Liver (tissue), 9 donors: Measurements from ENCODE around the gene MTHFD1L. TPM values are rescaled to one million over a fixed set of nuclear protein-coding genes. Genes with fewer than 3 reads are reported as not detected.
A peak's percentile ranks its signal among the peaks of the same experiment; 100 is the strongest.

ENCODE experiments used
- DNase-seq: peaks from one replicate; pipeline ENCODE4 v3.0.0-alpha.2; 2017; ENCODE audit warnings: low spot score
- H3K27ac ChIP-seq, 2 donors: one replicate each; pipeline ENCODE4 v1.7.0; 2013; ENCODE audit warnings: inconsistent platforms in 2 of 2, low read length in 2 of 2, control low read depth in 1 of 2, low read depth in 1 of 2, mild to moderate bottlenecking in 1 of 2
- H3K27me3 ChIP-seq, 4 donors: one replicate each; pipeline versions ENCODE4 v1.6.1 to v1.7.0; 2013; ENCODE audit warnings: low read length in 3 of 4, inconsistent platforms in 1 of 4, mild to moderate bottlenecking in 1 of 4, moderate library complexity in 1 of 4; ENCODE audit not compliant: control insufficient read depth in 4 of 4, insufficient read depth in 4 of 4
- H3K36me3 ChIP-seq, 4 donors: one replicate each; pipeline versions ENCODE4 v1.6.1 to v1.7.0; 2013; ENCODE audit warnings: low read length in 3 of 4, mild to moderate bottlenecking in 3 of 4, low read depth in 1 of 4, moderate library complexity in 1 of 4; ENCODE audit not compliant: control insufficient read depth in 4 of 4, insufficient read depth in 3 of 4
- H3K4me1 ChIP-seq, 4 donors: one replicate each; pipeline versions ENCODE4 v1.6.1 to v1.7.0; 2013; ENCODE audit warnings: low read length in 3 of 4, mild to moderate bottlenecking in 3 of 4, moderate library complexity in 1 of 4; ENCODE audit not compliant: control insufficient read depth in 4 of 4, insufficient read depth in 4 of 4
- H3K4me3 ChIP-seq, 3 donors: one replicate each; pipeline versions ENCODE4 v1.6.1 to v1.7.0; 2013; ENCODE audit warnings: low read length in 3 of 3, control low read depth in 1 of 3, low read depth in 1 of 3, mild to moderate bottlenecking in 1 of 3
- H3K9ac ChIP-seq, 2 donors: one replicate each; pipeline ENCODE4 v1.7.0; 2013; ENCODE audit warnings: low read length in 2 of 2, mild to moderate bottlenecking in 2 of 2, moderate library complexity in 2 of 2, control low read depth in 1 of 2, low read depth in 1 of 2
- H3K9me3 ChIP-seq, 4 donors: one replicate each; pipeline versions ENCODE4 v1.6.1 to v1.7.0; 2013; ENCODE audit warnings: low read length in 3 of 4; ENCODE audit not compliant: control insufficient read depth in 4 of 4
- EGR1 ChIP-seq, 2 donors: IDR thresholded peaks; 2 replicates each; pipeline ENCODE4 v1.6.1; 2016 to 2018; ENCODE audit warnings: antibody characterized with exemption in 2 of 2, low read depth in 2 of 2
- FOXA1 ChIP-seq: IDR thresholded peaks from 2 replicates; pipeline ENCODE4 v1.6.1; 2016; ENCODE audit warnings: antibody characterized with exemption
- FOXA2 ChIP-seq: IDR thresholded peaks from 2 replicates; pipeline ENCODE4 v1.6.1; 2016; ENCODE audit warnings: antibody characterized with exemption
- GABPA ChIP-seq, 2 donors: IDR thresholded peaks in 1 of 2; conservative IDR thresholded peaks in 1 of 2; 2 replicates each; pipeline ENCODE4 v1.6.1; 2016; ENCODE audit warnings: antibody characterized with exemption in 2 of 2, mild to moderate bottlenecking in 1 of 2, moderate library complexity in 1 of 2
- HNF4A ChIP-seq, 2 donors: conservative IDR thresholded peaks; 2 replicates each; pipeline ENCODE4 v1.6.1; 2016; ENCODE audit warnings: antibody characterized with exemption in 2 of 2, mild to moderate bottlenecking in 2 of 2
- HNF4G ChIP-seq: IDR thresholded peaks from 2 replicates; pipeline ENCODE4 v1.6.1; 2016; ENCODE audit warnings: antibody characterized with exemption
- JUND ChIP-seq, 2 donors: IDR thresholded peaks; 2 replicates each; pipeline ENCODE4 v1.6.1; 2016; ENCODE audit warnings: antibody characterized with exemption in 2 of 2
- NR2F2 ChIP-seq: IDR thresholded peaks from 2 replicates; pipeline ENCODE4 v1.6.1; 2016; ENCODE audit warnings: antibody characterized with exemption
- RAD21 ChIP-seq, 2 donors: IDR thresholded peaks; 2 replicates each; pipeline ENCODE4 v1.6.1; 2016; ENCODE audit warnings: antibody characterized with exemption in 2 of 2, mild to moderate bottlenecking in 2 of 2
- RXRA ChIP-seq, 2 donors: IDR thresholded peaks; 2 replicates each; pipeline ENCODE4 v1.6.1; 2017 to 2018; ENCODE audit warnings: antibody characterized with exemption in 2 of 2, mild to moderate bottlenecking in 1 of 2
- SP1 ChIP-seq: IDR thresholded peaks from 2 replicates; pipeline ENCODE4 v1.6.1; 2018; ENCODE audit warnings: antibody characterized with exemption, mild to moderate bottlenecking
- TAF1 ChIP-seq: conservative IDR thresholded peaks from 2 replicates; pipeline ENCODE4 v1.6.1; 2016; ENCODE audit warnings: antibody characterized with exemption, mild to moderate bottlenecking
- YY1 ChIP-seq: IDR thresholded peaks from 2 replicates; pipeline ENCODE4 v1.6.1; 2016; ENCODE audit warnings: antibody characterized with exemption, mild to moderate bottlenecking
- WGBS: extraction: QIAGEN DNeasy Blood & Tissue Kit; methylation state at CpG from one replicate; pipeline ENCODE4 v1.1.7; 2013; 5-methylcytosine and 5-hydroxymethylcytosine counted together
- polyA plus RNA-seq, 2 donors: library from polyadenylated mRNA; stranded (reverse) in 1 of 2; unstranded in 1 of 2; fragments of 200-250 nt in 1 of 2; fragments of >200 nt in 1 of 2; fragmentation: Nextera tagmentation in 1 of 2; extraction: Ambion mirVana in 1 of 2; gene quantifications; one replicate each; pipeline versions ENCODE4 v1.2.1 to v1.2.3, GENCODE V29; 2013 to 2015
- total RNA-seq, 2 donors: library from RNA; depleted of rRNA; stranded (reverse); fragments of >200 nt; gene quantifications; one replicate each; pipeline ENCODE4 v1.2.3, GENCODE V29; 2014
- TF ChIP-seq, protein P1 (sequence below): IDR thresholded peaks from 2 replicates; pipeline ENCODE4 v1.6.1; 2016; ENCODE audit warnings: antibody characterized with exemption, mild to moderate bottlenecking
- TF ChIP-seq, protein P2 (sequence below): fragments of 150-350 bp; IDR thresholded peaks from 2 replicates; pipeline ENCODE4 v1.5.1; 2017; ENCODE audit warnings: improper control_type of control experiment, low read depth, low read length; ENCODE audit not compliant: missing input control
- TF ChIP-seq, protein P3 (sequence below): IDR thresholded peaks from 2 replicates; pipeline ENCODE4 v1.6.1; 2016; ENCODE audit warnings: antibody characterized with exemption
- TF ChIP-seq, protein P4 (sequence below): IDR thresholded peaks from 2 replicates; pipeline ENCODE4 v1.6.1; 2016; ENCODE audit warnings: antibody characterized with exemption
- TF ChIP-seq, protein P5 (sequence below): IDR thresholded peaks from 2 replicates; pipeline ENCODE4 v1.6.1; 2016; ENCODE audit warnings: antibody characterized with exemption
- donor health status: healthy.
- donor health status: healthy.
- donor health status: healthy.
- donor health status: healthy.
- donor health status: healthy.

Gene MTHFD1L
- total and polyA plus RNA-seq, 4 donors, result 2.0 to 7.7 (median 2.8) TPM

DNA sequence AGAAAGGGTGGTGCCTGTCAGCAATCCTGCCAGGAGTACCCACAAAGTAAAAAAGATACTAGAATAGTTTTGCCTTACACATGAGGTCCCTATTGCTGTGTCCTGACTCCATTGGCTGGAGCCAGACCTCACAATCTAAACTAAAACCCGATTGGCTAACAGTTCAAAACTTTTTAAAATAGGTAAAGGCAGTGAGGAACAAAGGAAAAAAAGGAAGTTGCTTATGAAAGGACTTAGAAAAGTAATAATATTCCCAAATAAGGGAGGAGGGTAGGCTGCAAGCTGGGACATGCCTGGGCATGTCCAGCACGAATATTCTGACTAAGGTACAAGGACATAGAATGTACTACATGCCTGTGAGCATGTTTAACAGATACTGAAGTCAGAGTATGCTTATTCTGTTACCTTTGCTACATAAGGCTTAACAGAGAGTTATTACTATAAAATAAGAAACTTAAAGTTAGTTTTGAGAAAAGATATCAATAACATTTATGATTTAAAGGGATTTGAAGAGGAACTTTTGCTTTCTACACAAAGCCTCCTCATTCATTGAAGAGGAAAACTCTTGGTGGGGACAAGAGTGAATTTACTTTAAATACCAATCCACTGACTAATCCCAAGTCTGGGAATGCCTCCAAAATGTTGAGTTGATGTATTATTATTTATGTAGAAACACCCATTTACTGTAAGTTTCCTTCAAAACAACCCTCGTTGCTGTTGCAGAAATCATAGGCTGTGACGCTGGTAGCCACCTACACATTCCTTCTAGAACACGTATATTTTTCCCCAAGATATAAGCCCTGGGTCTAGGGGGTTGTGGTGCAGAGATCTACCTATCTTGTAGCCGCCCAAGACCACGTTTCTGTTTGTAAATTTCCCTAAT lies 8.2 kb upstream of the MTHFD1L start:
- H3K4me3 ChIP-seq, result no peak overlapping the region
- H3K9ac ChIP-seq, result no peak overlapping the region
- H3K9me3 ChIP-seq, result no peaks in the 10 kb centered on the region
- 70% methylated on average over 7 of the region's 7 CpGs for WGBS
- H3K36me3 ChIP-seq, result no peaks in the 10 kb centered on the region
- H3K27ac ChIP-seq, result peak overlapping the region in 1 of 2 donors; percentile 35
- no peaks in the 10 kb centered on the region for H3K27me3 ChIP-seq
- TF ChIP-seq, protein P1, sequence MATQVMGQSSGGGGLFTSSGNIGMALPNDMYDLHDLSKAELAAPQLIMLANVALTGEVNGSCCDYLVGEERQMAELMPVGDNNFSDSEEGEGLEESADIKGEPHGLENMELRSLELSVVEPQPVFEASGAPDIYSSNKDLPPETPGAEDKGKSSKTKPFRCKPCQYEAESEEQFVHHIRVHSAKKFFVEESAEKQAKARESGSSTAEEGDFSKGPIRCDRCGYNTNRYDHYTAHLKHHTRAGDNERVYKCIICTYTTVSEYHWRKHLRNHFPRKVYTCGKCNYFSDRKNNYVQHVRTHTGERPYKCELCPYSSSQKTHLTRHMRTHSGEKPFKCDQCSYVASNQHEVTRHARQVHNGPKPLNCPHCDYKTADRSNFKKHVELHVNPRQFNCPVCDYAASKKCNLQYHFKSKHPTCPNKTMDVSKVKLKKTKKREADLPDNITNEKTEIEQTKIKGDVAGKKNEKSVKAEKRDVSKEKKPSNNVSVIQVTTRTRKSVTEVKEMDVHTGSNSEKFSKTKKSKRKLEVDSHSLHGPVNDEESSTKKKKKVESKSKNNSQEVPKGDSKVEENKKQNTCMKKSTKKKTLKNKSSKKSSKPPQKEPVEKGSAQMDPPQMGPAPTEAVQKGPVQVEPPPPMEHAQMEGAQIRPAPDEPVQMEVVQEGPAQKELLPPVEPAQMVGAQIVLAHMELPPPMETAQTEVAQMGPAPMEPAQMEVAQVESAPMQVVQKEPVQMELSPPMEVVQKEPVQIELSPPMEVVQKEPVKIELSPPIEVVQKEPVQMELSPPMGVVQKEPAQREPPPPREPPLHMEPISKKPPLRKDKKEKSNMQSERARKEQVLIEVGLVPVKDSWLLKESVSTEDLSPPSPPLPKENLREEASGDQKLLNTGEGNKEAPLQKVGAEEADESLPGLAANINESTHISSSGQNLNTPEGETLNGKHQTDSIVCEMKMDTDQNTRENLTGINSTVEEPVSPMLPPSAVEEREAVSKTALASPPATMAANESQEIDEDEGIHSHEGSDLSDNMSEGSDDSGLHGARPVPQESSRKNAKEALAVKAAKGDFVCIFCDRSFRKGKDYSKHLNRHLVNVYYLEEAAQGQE, result no peak
- TF ChIP-seq JUND (IDR thresholded peaks at IDR 0.05), result peak; percentile 33 to 40
- TF ChIP-seq YY1, result no peak
- no peaks in the 10 kb centered on the region for H3K4me1 ChIP-seq
- DNase-seq, result no peak

DNA sequence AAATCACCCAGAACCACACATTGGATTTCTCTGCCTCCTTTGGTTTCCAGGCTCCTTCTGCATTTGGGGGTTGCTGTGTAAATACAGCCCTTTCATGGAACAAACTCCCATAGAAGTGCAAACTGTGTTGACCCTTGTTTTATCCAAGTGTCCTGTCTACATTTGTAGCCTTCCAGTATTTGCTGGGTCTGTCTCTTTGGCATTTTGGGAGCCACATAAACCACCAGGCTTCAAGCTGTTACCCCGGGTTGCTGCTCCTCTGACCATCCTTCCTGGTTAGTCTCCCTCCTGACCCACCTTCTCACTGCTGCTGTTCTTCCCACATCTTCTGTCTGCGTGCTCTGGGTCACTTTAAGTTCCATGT lies 7.6 kb upstream of the MTHFD1L start:
- Histone ChIP-seq H3K4me3 (no peak overlapping the region), H3K27ac (peak overlapping the region; percentile 20 to 35), H3K36me3 (no peaks in the 10 kb centered on the region), H3K4me1 (no peaks in the 10 kb centered on the region), H3K9ac (no peak overlapping the region), H3K27me3 (no peaks in the 10 kb centered on the region), H3K9me3 (no peaks in the 10 kb centered on the region)
- 92% methylated on average over 2 of the region's 2 CpGs for WGBS
- TF ChIP-seq FOXA2 (no peak), RXRA (IDR thresholded peaks at IDR 0.05) (no peak), JUND (IDR thresholded peaks at IDR 0.05) (no peak), GABPA (IDR thresholded peaks at IDR 0.05 in 1 of 2, conservative IDR thresholded peaks at IDR 0.05 in 1 of 2) (no peak), NR2F2 (no peak), TAF1 (no peak), HNF4A (conservative IDR thresholded peaks at IDR 0.05) (no peak), FOXA1 (no peak), SP1 (no peak), RAD21 (IDR thresholded peaks at IDR 0.05) (no peak), EGR1 (IDR thresholded peaks at IDR 0.05; ENCODE audit: low read depth in 2 of 2) (no peak), HNF4G (no peak), YY1 (no peak)
- TF ChIP-seq, protein P2, sequence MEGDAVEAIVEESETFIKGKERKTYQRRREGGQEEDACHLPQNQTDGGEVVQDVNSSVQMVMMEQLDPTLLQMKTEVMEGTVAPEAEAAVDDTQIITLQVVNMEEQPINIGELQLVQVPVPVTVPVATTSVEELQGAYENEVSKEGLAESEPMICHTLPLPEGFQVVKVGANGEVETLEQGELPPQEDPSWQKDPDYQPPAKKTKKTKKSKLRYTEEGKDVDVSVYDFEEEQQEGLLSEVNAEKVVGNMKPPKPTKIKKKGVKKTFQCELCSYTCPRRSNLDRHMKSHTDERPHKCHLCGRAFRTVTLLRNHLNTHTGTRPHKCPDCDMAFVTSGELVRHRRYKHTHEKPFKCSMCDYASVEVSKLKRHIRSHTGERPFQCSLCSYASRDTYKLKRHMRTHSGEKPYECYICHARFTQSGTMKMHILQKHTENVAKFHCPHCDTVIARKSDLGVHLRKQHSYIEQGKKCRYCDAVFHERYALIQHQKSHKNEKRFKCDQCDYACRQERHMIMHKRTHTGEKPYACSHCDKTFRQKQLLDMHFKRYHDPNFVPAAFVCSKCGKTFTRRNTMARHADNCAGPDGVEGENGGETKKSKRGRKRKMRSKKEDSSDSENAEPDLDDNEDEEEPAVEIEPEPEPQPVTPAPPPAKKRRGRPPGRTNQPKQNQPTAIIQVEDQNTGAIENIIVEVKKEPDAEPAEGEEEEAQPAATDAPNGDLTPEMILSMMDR, result no peak
- TF ChIP-seq, protein P3, sequence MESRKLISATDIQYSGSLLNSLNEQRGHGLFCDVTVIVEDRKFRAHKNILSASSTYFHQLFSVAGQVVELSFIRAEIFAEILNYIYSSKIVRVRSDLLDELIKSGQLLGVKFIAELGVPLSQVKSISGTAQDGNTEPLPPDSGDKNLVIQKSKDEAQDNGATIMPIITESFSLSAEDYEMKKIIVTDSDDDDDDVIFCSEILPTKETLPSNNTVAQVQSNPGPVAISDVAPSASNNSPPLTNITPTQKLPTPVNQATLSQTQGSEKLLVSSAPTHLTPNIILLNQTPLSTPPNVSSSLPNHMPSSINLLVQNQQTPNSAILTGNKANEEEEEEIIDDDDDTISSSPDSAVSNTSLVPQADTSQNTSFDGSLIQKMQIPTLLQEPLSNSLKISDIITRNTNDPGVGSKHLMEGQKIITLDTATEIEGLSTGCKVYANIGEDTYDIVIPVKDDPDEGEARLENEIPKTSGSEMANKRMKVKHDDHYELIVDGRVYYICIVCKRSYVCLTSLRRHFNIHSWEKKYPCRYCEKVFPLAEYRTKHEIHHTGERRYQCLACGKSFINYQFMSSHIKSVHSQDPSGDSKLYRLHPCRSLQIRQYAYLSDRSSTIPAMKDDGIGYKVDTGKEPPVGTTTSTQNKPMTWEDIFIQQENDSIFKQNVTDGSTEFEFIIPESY, result no peak
- TF ChIP-seq, protein P1, result no peak
- TF ChIP-seq, protein P4, sequence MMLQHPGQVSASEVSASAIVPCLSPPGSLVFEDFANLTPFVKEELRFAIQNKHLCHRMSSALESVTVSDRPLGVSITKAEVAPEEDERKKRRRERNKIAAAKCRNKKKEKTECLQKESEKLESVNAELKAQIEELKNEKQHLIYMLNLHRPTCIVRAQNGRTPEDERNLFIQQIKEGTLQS, result no peak
- TF ChIP-seq, protein P5, sequence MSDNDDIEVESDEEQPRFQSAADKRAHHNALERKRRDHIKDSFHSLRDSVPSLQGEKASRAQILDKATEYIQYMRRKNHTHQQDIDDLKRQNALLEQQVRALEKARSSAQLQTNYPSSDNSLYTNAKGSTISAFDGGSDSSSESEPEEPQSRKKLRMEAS, result no peak
- no peak for DNase-seq
